K562 (cell line): ENCODE data around the gene MVB12B. TPM values are rescaled to one million over a fixed set of nuclear protein-coding genes. Genes with fewer than 3 reads are reported as not detected.

Experiments
- ATAC-seq: fragments of 200-7000 bp; cut with Tn5 transposase; 3 replicates; pipeline ENCODE4 v1.9.1; 2020; ENCODE audit warnings: moderate library complexity
- BruUV-seq: library from RNA; stranded (reverse); fragments of 400-500 nt; replicated peaks from 2 replicates; lab custom pipeline; 2021; lab: Mats Ljungman, UMichigan
- CTCF ChIA-PET: fragments of 300-600 bp; formaldehyde crosslinking; extraction: SDS; loops from one replicate; lab custom pipeline; 2021; ENCODE audit warnings: low intra/inter-chr PET ratio; lab: Yijun Ruan, JAX
- POLR2A ChIA-PET: fragments of 300-600, 350-650 bp; sonication (Branson Sonifier 250); formaldehyde crosslinking; extraction: SDS; loops from one replicate; lab custom pipeline; 2021; ENCODE audit warnings: antibody characterized with exemption, inconsistent platforms; lab: Yijun Ruan, JAX
- DNase-seq, 4 experiments: peaks; one replicate each; pipeline versions ENCODE4 v3.0.0 to v3.0.0-alpha.2; 2011 to 2018; ENCODE audit warnings: low spot score in 3 of 4, mixed read lengths in 3 of 4; ENCODE audit errors: extremely low read depth in 1 of 4
- FAIRE-seq: peaks from 2 replicates; lab custom pipeline; 2011; peaks lifted over from hg19 to GRCh38; lab: Jason Lieb, UNC
- H2AFZ ChIP-seq: 2 replicates; pipeline ENCODE4 v1.6.0; 2011; ENCODE audit warnings: low read depth, low read length, control low read depth, inconsistent platforms
- H3K27ac ChIP-seq: fragments of 200-600 bp; 3 replicates; pipeline ENCODE4 v1.8.0; 2011; ENCODE audit warnings: low read depth, mild to moderate bottlenecking, control low read depth, inconsistent platforms, low read length, moderate library complexity, mixed read lengths; ENCODE audit errors: extremely low read depth
- H3K27me3 ChIP-seq, 2 experiments: fragments of 300-600 bp in 1 of 2; 2 replicates in 1 of 2; 3 replicates in 1 of 2; pipeline versions ENCODE4 v1.6.0 to v1.8.0; 2011; ENCODE audit warnings: inconsistent platforms in 2 of 2, low read length in 2 of 2, mild to moderate bottlenecking in 1 of 2, mixed read lengths in 1 of 2, moderate library complexity in 1 of 2; ENCODE audit not compliant: control insufficient read depth in 2 of 2, insufficient read depth in 2 of 2
- H3K36me3 ChIP-seq: fragments of 300-600 bp; 3 replicates; pipeline ENCODE4 v1.8.0; 2011; ENCODE audit warnings: mild to moderate bottlenecking, low read length, inconsistent platforms; ENCODE audit not compliant: control insufficient read depth, insufficient read depth
- H3K4me1 ChIP-seq, 2 experiments: fragments of 200-600 bp in 1 of 2; replicated peaks in 1 of 2; 2 replicates in 1 of 2; 3 replicates in 1 of 2; pipeline versions ENCODE4 v1.5.1 to v1.8.0; 2011; ENCODE audit warnings: inconsistent platforms in 2 of 2, low read length in 2 of 2, mild to moderate bottlenecking in 1 of 2, mixed read lengths in 1 of 2, moderate library complexity in 1 of 2; ENCODE audit not compliant: control insufficient read depth in 2 of 2, insufficient read depth in 2 of 2
- H3K4me2 ChIP-seq: 2 replicates; pipeline ENCODE4 v1.6.1; 2011; ENCODE audit warnings: low read length, control low read depth, inconsistent platforms, mixed read lengths; ENCODE audit not compliant: insufficient read depth
- H3K4me3 ChIP-seq: fragments of 200-600 bp; sonication (generic), shearing (Covaris generic); 2 replicates; pipeline ENCODE4 v1.5.1; 2016; ENCODE audit warnings: control low read depth, inconsistent platforms
- H3K79me2 ChIP-seq: fragments of 200-600 bp; 3 replicates; pipeline ENCODE4 v1.8.0; 2011; ENCODE audit warnings: low read length, inconsistent platforms; ENCODE audit not compliant: control insufficient read depth, insufficient read depth
- H3K9ac ChIP-seq, 2 experiments: 2 replicates each; pipeline versions ENCODE4 v1.6.0 to v1.6.1; 2011; ENCODE audit warnings: low read depth in 2 of 2, low read length in 2 of 2, control low read depth in 1 of 2, inconsistent platforms in 1 of 2, mild to moderate bottlenecking in 1 of 2, mixed read lengths in 1 of 2; ENCODE audit not compliant: insufficient read depth in 1 of 2
- H3K9me1 ChIP-seq: one replicate; pipeline ENCODE4 v1.6.0; 2011; ENCODE audit warnings: inconsistent platforms, mild to moderate bottlenecking, low read length, moderate library complexity; ENCODE audit not compliant: control insufficient read depth, insufficient read depth
- H3K9me3 ChIP-seq: replicated peaks from 2 replicates; pipeline ENCODE4 v1.5.1; 2011; ENCODE audit warnings: low read depth, low read length, inconsistent platforms; ENCODE audit not compliant: control insufficient read depth, insufficient read depth
- H4K20me1 ChIP-seq: replicated peaks from 2 replicates; pipeline ENCODE4 v1.6.1; 2011; ENCODE audit warnings: low read length, inconsistent platforms, mixed read lengths; ENCODE audit not compliant: control insufficient read depth, insufficient read depth
- RFX1 ChIP-seq: fragments of 450-650 bp; IDR thresholded peaks from 2 replicates; pipeline ENCODE4 v1.6.1; 2016; ENCODE audit warnings: mild to moderate bottlenecking, moderate library complexity
- RNF2 ChIP-seq: sonication (generic); IDR thresholded peaks from 2 replicates; pipeline ENCODE4 v1.6.1; 2016
- SUPT5H ChIP-seq: fragments of 450-650 bp; IDR thresholded peaks from 2 replicates; pipeline ENCODE4 v1.6.1; 2016
- ZNF224 ChIP-seq: sonication (generic); formaldehyde crosslinking; IDR thresholded peaks from 2 replicates; pipeline ENCODE4 v1.8.0; 2022; ENCODE audit warnings: mild to moderate bottlenecking, missing genetic modification reagents
- WGBS: fragments of 100-300 bp; shearing (Covaris generic); methylation state at CpG from one replicate; pipeline ENCODE4 v1.1.6; 2016; ENCODE audit warnings: low coverage, mixed read lengths; ENCODE audit not compliant: insufficient coverage; ENCODE audit errors: missing lambda C conversion rate; 5-methylcytosine and 5-hydroxymethylcytosine counted together
- in situ Hi-C: fragments of 300-500 bp; cut with MboI; formaldehyde crosslinking; loops from 4 replicates; pipeline ENCODE4 v1.15.0; 2018; ENCODE audit warnings: inconsistent platforms, mixed read lengths
- intact Hi-C: fragments of 100-400 bp; cut with micrococcal nuclease; formaldehyde crosslinking; loops from 2 replicates; pipeline ENCODE4 v1.14.2; 2022
- polyA plus RNA-seq, 8 experiments: library from polyadenylated mRNA; depleted of rRNA in 4 of 8; stranded (reverse) in 5 of 8; unstranded in 3 of 8; fragments of >200 nt; fragmentation: Nextera tagmentation in 2 of 8; fragmentation: Illumina TruSeq in 1 of 8; extraction: Ambion mirVana in 2 of 8; extraction: Trizol in 1 of 8; gene quantifications; 2 replicates each; pipeline versions ENCODE4 v1.2.1 to v1.2.3, GENCODE V29; 2011 to 2014; ENCODE audit warnings: inconsistent platforms in 1 of 8, missing spikeins in 1 of 8
- total RNA-seq, 7 experiments: library from RNA; depleted of rRNA in 6 of 7; stranded (reverse); fragments of >200 nt in 6 of 7; fragmentation: Illumina TruSeq in 2 of 7; extraction: Trizol in 2 of 7; gene quantifications; 2 replicates each; pipeline versions ENCODE4 v1.2.1 to v1.2.3, GENCODE V29; 2011 to 2021; ENCODE audit warnings: low replicate concordance in 1 of 7
- TF ChIP-seq, protein P1 (sequence below): fragments of 250-450 bp; sonication (Bioruptor Pico); IDR thresholded peaks from 2 replicates; pipeline ENCODE4 v1.5.1; 2021; ENCODE audit warnings: mild to moderate bottlenecking
- TF ChIP-seq, protein P2 (sequence below): sonication (generic); formaldehyde crosslinking; IDR thresholded peaks from 2 replicates; pipeline ENCODE4 v1.9.0; 2022; ENCODE audit warnings: mild to moderate bottlenecking, missing genetic modification reagents

MVB12B gene
- total and polyA plus RNA-seq, 9 of the 15 experiments (the other 6 are each of a cell fraction or from before 2014, with no cell fraction given), result not detected

DNA sequence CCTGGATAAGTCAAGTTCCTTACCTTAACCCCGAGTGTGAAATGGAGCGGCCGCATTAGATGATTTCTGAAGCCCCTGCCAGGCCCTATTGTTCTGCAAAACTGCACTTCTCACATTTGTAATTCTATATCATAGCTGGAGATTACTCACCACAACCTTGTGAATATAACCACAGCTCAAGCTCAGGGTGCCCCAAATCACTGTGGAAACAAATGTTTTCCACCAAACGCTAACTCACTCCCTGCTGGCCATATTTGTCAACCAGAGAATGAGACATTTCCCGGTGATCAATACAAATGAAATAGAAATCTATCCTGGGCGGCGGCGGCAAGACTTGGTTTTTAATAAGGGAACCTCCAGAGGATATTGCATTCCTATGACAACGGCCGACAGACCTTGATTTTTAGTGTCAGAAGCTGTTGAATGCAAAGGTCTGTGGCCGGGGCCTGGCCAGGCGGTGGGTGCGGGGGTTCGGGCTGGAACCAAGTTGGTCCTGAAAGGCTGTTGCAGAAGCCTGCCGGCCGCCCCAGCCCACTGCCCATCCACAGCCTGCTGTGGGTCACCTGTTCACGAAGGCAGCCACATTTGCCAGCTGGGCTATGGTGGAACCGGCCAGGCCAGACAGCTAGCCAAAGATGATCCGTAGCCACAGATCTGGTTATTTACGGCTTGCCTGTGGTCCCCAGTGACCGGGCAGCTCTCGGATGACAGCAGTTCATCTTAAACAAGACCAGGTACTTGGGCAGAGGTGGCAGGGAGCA is 193.2 kb downstream of the MVB12B start:
- H3K9me1 ChIP-seq, result no peaks in the 10 kb centered on the region
- no peak overlapping the region for H3K27ac ChIP-seq
- 9% methylated on average over 20 of the region's 22 CpGs for WGBS
- ChIA-PET CTCF (no interaction called here), POLR2A (interaction anchor here (0.7 kb wide), 1 partner anchor 642 kb away, joined by 3 read pairs; no protein-coding TSS in a partner anchor)
- H4K20me1 ChIP-seq, result peaks cover 5% of the 10 kb centered on the region; the same call in 1 of the 2 replicates
- no peak overlapping the region for H3K4me3 ChIP-seq
- intact Hi-C loops (no loop called here), in situ Hi-C loops (no loop called here)
- peaks cover 0 to 13% of the 10 kb centered on the region in 2 experiments; a peak in 1 of 5 replicates for H3K4me1 ChIP-seq
- DNase-seq, result no peak
- no peaks in the 10 kb centered on the region for H3K79me2 ChIP-seq
- no peak for FAIRE-seq
- no peaks in the 10 kb centered on the region for H3K9me3 ChIP-seq
- peaks cover 60 to 81% of the 10 kb centered on the region in 2 experiments for H3K27me3 ChIP-seq
- H3K9ac ChIP-seq, result no peak overlapping the region
- H3K4me2 ChIP-seq, result no peak overlapping the region
- no peak for ATAC-seq
- no peak overlapping the region for H2AFZ ChIP-seq
- no peak for TF ChIP-seq ZNF224 (CRISPR knock-in tag)
- TF ChIP-seq RFX1, result no peak
- 0 out of 2 replicates have a peak, but pooled peaks have one; percentile 16 for TF ChIP-seq RNF2
- TF ChIP-seq SUPT5H, result no peak
- TF ChIP-seq, protein P1, sequence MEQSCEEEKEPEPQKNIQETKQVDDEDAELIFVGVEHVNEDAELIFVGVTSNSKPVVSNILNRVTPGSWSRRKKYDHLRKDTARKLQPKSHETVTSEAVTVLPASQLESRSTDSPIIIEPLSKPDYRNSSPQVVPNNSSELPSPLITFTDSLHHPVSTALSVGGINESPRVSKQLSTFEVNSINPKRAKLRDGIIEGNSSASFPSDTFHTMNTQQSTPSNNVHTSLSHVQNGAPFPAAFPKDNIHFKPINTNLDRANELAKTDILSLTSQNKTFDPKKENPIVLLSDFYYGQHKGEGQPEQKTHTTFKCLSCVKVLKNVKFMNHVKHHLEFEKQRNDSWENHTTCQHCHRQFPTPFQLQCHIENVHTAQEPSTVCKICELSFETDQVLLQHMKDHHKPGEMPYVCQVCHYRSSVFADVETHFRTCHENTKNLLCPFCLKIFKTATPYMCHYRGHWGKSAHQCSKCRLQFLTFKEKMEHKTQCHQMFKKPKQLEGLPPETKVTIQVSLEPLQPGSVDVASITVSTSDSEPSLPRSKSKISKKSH (CRISPR knock-in tag), result no peak
- TF ChIP-seq, protein P2, sequence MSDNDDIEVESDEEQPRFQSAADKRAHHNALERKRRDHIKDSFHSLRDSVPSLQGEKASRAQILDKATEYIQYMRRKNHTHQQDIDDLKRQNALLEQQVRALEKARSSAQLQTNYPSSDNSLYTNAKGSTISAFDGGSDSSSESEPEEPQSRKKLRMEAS (CRISPR knock-in tag), result no peak
- no TSS peak for BruUV-seq
- no peaks in the 10 kb centered on the region for H3K36me3 ChIP-seq
